Right ventricle myocardium inferior (tissue), 1 donor: Measurements from ENCODE around the gene STAP2. TPM values are rescaled to one million over a fixed set of nuclear protein-coding genes. Genes with fewer than 3 reads are reported as not detected.

Experiments used
- ATAC-seq: fragments of 200-7000 bp; cut with Tn5 transposase; one replicate; pipeline ENCODE4 v1.9.1; 2020; ENCODE audit warnings: mild to moderate bottlenecking, moderate library complexity
- DNase-seq: peaks from one replicate; pipeline ENCODE4 v3.0.0; 2021; ENCODE audit errors: missing footprints
- intact Hi-C: fragments of 100-400 bp; cut with DNase I; formaldehyde crosslinking; loops from one replicate; pipeline ENCODE4 v1.11.0; 2022
- long read RNA-seq: library from polyadenylated mRNA; unstranded; transcript quantifications from one replicate; pipeline ENCODE4 v2.0.0, GENCODE V29; 2021
- total RNA-seq: library from RNA; stranded (reverse); fragmentation: NEBNext Ultra II Directional; extraction: Animal tissue kit (Norgen Biotek cat#: 25700); gene quantifications from one replicate; pipeline ENCODE4 v1.2.1, GENCODE V29; 2021
- donor health status: DM: no; HTN: yes; CAD: no; lungs with severe emphysema.

The STAP2 gene, protein sequence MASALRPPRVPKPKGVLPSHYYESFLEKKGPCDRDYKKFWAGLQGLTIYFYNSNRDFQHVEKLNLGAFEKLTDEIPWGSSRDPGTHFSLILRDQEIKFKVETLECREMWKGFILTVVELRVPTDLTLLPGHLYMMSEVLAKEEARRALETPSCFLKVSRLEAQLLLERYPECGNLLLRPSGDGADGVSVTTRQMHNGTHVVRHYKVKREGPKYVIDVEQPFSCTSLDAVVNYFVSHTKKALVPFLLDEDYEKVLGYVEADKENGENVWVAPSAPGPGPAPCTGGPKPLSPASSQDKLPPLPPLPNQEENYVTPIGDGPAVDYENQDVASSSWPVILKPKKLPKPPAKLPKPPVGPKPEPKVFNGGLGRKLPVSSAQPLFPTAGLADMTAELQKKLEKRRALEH
- 4.3 TPM for total RNA-seq
- long read RNA-seq, partial matches to known transcripts = 0 of 1 reads
- long read RNA-seq, other reads (novel, unspliced or antisense) = 1 of 1 reads

DNA sequence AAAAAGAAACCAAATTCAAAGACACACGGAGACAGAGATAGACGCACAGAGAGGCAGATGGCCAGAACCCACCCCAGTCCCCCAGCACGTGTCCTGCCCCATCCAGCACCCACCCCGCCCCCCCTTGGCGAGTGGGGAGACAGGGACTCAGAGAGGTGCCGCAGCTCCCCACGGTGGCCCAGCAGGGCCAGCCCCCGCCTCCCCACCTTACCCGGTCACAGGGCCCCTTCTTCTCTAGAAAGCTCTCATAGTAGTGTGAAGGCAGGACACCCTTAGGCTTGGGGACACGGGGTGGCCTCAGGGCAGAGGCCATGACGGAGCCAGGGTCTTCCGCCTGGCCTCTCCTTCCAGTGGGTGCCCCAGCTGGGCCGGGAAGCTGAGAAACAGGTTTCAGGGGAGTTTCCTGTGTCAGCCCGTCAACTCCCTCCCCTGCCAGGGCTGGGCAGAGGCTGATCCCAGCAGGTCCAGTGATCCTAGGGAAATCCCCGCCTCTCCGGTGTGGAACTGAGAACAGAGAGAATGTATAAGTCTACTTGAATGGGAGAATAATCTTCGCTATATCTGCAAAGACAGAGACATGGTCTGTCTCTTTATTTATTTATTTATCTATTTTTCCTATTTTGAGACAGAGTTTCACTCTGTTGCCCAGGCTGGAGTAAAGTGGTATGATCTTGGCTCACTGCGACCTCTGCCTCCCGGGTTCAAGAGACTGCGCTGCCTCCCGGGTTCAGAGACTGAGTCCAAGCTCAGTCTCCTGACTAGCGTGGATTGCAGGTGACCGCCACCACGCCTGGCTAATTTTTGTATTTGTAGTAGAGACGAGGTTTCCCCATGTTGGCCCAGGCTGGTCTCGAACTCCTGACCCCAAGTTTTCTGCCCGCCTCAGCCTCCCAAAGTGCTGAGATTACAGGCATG, at the start of gene STAP2:
Gene STAP2 (minus strand): TSS at position 387 of the 915 bp plus-strand sequence. CDS start 74 bp downstream, at position 313.
- DNase-seq (peak; percentile 11), ATAC-seq (no peak)
- intact Hi-C loops = no loop called here

DNA sequence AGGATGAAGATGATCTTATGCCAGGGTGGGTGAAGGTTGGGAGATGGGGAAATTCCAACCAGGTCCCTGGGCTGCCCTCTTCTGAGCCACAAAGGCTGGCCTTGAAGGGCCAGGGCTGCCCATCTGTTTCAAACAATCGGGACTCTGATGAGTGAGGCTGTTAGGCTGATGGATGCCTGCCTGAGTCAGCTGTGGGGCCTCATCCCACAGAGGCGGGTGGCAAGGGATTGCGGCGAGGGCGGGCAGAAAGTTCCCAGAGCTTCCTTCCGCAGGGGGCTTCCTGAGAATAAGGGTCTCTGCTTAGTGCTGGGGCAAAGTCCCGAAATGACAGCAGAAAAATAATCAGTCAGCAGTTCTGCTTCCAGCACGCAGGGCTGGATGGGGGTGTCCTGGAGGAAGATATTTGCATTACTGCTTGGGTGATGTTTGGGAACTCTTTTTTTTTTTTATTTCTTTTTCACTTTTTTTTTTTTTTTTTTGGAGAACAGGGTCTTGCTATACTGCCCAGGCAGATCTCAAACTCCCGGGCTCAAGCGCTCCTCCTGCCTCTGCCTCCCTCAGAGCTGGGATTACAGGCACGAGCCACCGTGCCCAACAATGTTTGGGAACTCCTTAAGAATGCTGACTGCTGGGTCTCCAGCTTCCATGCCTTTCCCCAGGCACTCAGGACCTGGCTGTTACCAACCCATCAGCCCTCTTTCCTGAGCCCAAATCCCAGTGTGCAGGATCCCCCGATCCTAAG, 47.6 kb upstream of the STAP2 start:
- intact Hi-C loops = no loop called here
- ATAC-seq = no peak
- no peak for DNase-seq

DNA sequence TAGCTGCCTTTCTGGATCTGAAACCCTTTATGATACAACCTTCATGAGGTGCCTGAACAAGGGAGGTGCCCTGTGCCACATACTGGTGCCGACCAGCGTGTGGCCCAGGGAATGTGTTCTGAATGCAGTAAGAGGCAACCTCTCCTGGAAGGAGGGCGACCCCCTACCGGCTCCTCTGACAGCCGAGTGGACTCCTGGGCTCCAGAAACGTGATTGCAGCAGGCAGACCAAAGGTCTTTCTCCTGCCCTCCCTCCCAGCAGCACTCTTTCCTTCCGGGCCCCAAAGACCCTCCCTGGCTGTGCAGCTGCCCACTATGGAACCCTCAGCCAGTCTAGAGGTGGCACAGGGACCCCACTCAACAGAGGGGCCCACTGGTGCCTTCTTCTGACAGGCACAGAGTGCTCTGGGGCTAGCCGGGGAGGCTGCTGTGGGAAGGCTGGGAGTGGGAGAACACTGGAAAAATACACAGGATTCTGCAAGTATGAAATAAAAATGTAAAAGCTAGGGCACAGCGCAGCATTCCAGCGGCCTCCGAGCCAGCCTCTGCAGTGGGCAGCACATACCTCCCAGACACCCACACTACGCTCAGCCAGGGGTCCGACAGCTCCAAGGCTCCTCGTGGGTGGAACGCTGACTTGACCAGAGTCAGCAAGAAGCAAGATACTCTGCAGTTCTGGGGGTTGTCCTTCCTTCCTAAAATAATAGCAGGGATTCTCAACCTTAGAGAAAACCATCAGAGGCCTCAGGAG, 46.8 kb upstream of the STAP2 start:
- no peak for ATAC-seq
- DNase-seq = no peak
- intact Hi-C loops = no loop called here

DNA sequence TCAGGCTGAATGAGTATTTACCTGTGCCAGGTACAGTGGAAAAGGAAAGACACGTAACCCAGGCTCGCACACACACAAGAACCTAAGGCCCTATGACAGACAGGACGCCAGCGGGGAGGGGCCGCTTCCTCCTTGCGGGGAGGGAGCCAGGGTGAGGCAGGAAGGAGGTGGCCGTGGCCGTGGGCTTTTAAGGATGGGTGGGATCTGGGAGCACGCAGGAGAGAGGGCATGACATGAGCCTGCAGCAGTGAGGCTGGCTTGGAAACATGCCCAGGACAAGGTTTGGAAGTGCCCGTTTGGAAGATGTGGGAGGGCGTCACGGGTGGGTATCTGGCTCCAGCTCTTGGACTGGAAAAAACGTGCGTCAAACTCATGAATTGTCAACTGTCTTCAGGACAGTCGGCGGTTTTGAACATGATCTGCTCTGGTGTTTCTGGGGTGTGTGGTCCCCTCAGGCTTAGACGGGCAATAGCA, 41.7 kb upstream of the STAP2 start:
- ATAC-seq (peak; percentile 23), DNase-seq (peak; percentile 87)
- intact Hi-C loops = no loop called here

DNA sequence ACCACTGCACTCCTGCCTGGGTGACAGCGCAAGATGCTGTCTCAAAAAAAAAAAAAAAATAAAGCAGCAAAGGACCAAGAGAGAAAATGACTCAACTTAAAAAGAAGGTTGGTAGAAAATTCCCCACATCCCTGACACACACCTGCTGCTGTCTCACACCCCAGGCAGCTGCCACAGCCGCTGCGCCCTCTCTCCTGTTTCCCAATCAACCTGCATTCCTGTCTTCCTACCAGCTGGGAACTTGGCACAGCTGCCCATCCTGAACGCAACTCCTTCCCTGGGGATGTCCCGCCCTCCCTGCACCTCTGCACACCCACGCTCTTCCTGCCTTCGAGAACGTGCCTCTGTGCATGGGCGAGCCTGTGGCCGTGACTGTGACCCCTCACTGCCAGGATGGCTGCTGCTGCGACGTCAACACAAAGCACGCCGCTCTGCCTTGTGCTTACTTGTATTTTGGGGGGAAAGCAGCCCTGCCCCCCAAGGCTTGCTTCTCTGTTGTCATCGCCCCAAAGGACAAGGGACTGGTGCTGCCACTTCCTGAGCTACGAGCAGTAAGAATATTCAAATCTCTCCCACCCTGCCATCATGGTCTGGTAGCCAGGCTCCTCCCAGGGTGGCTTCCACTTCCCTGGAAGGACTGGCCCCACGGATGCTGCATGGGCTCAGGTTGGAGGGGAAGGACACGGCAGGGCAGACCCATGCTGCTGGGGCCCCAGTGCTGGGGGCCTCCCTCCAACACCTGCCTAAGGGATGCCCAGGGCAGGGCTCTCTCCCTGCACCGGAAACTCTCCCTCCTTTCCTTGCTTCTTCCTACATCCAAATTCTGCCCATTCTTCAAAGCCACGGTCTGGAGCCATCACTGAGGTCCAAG, 41.0 kb upstream of the STAP2 start:
- ATAC-seq (no peak), DNase-seq (no peak)
- intact Hi-C loops = no loop called here

DNA sequence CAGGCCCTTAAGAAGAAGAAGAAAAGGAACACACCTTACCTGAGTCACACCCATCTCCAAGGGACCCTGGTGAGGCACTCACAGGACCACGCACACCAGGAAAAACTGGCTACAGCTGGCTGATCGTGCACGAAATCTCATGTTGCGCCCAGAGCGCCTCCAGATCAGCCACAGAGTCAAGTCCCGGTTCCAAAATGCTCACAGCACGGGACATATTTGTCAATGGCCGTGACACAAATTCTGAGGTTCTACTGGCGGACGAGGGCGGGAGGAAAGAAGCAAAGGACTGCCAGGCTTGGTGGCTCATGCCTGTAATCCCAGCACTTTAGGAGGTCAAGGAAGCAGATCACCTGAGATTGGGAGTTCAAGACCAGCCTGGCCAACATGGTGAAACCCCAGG, 40.3 kb upstream of the STAP2 start:
- intact Hi-C loops = no loop called here
- DNase-seq (no peak), ATAC-seq (no peak)

DNA sequence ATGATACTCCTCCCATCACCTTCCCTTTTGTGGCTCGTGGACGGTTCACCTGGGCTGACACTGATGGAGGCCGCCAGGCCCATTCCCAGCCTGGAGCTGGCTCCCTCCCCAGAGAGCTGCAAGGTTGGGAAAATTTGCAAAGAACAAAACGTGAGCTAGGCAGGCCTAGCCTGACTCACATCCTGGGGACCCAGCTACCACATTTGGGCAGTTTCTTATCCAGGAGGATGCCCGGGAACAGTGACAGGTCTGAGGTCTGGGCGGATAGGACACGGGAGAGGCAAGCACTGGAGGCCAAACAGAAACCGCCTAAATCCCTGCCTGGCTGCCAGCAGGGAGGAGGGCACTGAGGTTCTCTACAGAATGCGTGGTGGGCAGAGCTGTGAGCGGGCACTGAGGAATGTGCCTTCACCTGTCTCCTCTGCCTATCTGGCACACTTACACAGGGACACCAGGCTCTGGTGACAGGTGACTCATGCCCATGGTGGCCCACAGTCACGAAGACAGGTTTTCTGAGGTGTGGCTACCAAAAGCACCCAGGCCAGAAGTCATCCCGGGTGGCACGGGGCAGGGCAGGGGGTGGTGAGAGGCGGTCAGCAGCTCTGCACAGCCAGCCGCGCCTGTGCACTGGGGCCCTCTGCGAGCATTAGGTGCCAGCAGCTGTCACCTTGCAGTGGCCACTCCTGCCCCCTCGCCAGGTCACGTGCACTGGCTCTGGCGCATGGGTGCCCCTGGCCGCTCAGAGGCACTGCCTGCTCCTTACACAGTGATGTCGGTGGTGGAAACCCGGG, 38.6 kb upstream of the STAP2 start:
- ATAC-seq (no peak), DNase-seq (no peak)
- intact Hi-C loops = no loop called here

DNA sequence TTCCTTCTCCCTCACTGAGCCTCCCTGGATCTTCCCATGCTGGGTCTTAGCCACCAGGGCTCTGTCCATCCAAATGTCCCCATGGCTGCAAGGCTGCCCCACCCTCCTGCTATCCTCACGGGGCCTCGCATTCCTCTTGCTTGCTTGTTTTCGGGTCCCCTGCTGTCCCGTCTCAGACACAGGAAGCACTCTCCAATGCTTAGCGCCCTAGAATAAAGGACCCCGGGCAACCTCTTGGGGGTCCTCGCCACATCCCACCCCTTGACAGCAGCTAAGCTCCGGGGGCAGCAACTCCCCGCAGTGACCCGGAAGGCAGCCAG, 38.0 kb upstream of the STAP2 start:
- ATAC-seq = no peak
- no peak for DNase-seq
- intact Hi-C loops = no loop called here

DNA sequence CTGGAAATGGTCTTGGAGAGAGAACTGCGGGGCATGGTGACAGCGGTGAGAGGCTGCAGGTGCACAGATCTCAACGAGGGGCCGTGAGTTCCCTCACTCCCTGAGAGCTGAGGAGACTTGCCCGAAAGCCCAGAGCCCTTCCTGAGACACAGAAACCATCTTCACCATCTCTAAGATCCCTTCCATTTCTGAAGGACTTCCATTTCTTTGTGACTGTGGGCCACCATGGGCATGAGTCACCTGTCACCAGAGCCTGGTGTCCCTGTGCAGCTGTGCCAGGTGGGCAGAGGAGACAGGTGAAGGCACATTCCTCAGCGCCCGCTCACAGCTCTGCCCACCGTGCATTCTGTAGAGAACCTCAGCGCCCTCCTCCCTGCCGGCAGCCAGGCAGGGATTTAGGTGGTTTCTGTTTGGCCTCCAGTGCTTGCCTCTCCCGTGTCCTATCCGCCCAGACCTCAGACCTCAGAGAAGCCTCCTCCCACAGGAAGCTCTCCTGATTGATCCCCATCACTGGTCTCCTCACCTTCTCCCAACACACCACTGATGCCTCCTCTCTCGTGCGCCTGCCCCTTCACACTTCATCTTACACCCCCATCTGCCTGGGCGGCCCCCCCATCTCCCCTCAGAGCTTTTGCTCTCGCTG, 37.5 kb upstream of the STAP2 start:
- intact Hi-C loops = no loop called here
- ATAC-seq (no peak), DNase-seq (no peak)

DNA sequence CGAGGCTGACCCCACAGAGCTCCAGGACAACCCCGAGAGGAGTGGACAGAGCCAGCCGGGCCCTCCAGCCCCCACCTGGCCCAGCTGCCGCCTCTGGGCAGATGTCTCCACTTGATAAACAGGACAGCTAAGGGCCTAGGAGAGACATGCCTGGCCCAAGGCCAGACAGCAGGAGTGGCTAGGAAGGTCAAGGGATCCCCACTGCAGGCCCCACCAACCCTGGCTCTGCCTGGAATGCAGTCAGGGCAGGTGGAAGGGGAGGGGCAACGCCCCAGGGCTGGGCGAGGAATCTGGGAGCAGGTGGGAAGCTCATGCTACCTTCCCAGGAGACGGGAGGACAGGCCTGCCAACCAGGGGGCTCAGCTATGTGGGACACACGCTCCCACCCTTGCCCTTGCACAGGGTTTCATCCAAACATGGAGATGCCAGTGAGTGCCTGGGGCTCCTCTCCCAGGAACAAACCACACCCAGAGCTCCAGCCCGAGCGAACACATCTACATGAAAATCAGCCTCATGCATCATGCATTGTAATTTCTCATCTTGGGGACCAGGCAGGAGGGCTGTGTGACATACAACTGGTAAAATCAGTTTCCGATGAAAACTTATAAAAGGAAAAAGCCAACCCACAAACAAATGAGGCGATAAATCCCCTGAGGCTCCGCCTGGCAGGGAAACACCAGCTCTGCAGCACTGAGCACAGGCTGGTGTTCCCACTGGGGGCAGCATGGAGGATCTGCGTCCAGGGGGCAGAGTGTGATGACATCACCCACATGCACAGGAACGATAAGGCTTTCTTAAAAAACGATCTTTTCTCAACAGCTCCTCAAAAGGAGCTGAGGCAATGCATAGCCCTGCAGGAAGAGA, 36.8 kb upstream of the STAP2 start:
- ATAC-seq (peak; percentile 1), DNase-seq (no peak)
- intact Hi-C loops = loop anchor here (2.0 kb wide), 1 partner anchor 25 kb away; the partner anchor contains the start of gene SH3GL1

DNA sequence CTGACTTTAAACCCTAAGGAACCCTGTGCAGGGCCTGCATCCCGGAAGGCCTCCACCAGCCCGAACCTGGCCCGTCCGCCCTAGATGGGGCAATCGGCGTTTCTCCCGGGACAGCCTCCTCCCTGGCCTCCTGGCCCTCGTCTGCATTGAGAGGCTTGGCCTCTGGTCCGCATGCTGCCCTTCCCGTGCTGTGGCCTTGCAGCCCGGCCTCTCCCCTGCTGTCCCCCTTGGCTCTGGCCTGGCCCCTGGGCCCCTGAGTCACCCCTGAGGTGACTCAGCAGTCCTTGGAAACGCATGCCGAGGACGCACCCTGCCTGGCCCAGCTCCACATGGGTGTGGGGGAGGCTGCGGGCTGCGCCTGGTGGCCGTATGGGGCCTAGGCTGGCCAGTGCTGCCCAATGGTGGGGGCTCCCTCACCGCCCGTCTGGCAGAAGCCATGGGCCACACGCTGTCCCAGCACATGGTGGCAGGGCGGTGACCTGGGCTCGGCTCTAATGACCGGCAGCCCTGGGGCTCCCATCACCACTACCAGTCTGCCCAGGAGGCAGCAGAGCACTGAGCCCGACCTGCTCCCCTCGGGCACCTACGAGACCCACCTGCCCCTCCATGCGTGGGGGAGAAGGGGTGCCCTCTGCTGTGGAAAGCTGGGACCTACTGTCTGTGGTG, 36.0 kb upstream of the STAP2 start:
- DNase-seq (peak; percentile 92), ATAC-seq (peak; percentile 84)
- intact Hi-C loops = loop anchor here (2.0 kb wide), 1 partner anchor 26 kb away; the partner anchor contains the start of gene SH3GL1

DNA sequence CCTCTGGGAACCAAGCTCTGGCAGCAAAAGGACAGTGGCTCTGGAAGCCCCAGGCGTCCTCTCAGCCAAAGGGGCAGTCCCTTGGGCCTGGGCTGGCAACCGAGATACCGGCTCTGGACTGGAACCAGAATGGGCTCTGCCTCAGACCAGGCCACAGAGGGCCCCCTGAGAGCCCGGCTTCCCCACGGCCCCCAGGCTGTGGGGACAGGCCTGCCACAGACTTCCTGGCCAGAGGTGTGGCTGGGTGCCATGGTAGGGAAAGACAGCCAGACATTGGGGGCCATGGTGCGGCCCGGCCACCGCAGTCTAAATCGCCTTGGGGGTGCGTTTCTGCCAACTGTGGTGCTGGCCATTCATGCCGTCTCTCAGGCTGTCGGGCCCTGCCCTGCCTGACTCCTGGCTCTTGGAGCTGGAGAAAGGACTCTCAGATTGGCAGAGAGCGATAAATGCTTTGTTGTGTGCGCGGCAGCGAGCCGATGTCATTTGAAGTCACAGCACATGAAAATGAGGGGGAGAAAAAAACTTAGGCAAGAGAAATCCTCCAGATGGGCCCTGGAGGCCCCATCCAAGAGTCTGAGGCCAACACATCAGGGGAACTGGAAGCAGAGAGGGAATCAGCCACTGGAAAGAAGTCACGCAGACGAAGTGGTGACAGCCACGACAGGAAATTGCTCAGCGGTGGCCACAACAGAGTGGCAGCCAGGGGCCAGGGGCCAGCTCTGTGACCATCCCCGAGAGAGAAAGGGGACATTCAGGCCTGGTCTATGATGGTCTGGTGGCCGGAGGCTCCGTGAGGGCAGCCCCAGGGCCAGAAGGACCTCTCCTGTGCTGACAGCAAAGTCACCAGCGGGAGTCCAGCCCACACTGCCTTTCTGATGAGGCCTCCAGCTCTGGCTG, 35.2 kb upstream of the STAP2 start:
- ATAC-seq (peak; percentile 50), DNase-seq (peak; percentile 79)
- intact Hi-C loops = loop anchor here (2.0 kb wide), 1 partner anchor 27 kb away; the partner anchor contains the start of gene SH3GL1

DNA sequence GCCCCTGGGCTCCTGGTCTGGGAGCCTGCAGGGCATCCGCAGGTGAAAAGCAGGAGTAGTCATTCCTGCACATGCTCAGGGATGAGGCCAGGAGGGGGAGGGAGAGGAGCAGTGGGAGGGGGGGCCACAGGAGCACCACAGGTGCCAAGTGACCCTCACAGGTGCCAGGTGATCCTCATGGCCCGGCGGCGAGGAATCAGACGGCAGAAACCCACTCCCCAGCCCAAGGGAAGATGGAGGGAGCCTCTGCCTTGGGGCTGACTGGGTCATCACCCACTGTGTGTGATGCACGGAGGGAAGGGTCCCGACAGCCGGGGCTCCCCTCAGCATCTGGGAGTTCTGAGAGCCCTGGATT, 34.4 kb upstream of the STAP2 start:
- DNase-seq = no peak
- ATAC-seq = no peak
- intact Hi-C loops = no loop called here
